Hematopoietic multipotent progenitor cell treated with erythropoietin and hydrocortisone succinate and interleukin-3 and kit ligand, for 17 days (in vitro differentiated cells): Measurements from ENCODE around the gene MINDY4.
"Not testable (repeated sequence)": the region's sequence is repeated elsewhere in the genome, so short reads cannot be mapped to it uniquely, and the experiment has no call there.

Experiments
- DNase-seq: peaks from one replicate; pipeline ENCODE4 v3.0.0-alpha.2; 2015; ENCODE audit warnings: low spot score

The MINDY4 gene

DNA sequence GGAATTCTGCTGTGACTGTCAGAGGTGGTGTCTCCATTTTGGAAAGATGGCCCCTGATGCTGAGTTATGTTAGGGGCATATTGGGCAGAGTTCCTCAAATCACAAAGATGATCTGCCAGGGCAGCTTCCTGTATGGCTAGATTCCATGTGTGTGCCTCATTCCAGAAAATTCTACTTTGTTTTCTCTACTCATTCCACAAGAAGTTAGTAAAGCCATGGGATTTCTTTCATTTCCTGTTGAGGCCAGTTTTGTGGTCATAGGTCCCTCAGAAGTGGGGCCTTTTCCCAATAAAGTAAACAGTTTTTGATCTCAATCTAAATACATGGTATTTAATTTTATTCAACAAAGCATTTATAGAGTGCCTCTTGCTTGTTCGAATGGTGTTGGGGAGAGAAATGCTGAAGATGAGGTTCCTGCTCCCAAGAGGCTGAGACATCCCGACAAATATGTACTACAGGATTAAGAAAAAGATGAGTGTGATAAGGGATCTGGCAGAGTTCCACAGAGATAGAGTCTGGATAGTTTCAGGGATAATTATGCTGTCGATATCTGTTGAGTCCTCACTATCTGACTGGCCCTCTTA lies 33.0 kb downstream of the MINDY4 start:
- DNase-seq, result no peak

DNA sequence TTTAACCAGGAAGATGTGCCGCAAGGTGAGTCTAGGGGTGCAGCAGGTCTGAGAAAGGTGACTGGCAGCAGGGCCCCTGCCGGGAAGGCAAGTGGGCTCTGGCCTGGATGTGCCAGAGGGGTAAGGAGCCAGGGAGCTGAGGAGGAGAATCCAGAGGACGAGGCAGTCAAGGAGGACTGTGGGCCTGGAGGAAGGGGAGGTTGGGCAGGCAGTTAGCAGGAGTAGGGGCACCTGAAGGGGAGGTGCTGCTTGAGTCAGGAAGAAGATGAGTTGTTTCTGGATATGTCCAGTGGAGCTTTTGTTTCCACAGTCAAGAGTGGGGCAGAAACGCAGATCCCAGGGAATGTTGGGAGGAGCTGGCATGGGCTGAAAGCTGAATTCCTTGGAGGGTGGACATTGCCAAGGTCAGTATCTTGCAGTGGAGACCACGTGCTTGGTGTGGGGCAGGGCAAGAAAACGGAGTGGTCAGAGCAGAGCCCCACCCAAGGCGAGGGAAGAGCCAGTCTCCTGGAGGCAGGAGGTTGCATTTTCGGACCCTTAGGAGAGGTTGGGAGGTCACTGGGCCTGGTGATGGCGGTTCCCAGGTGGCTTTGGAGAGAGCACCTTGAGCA lies 34.0 kb downstream of the MINDY4 start:
- no peak for DNase-seq

DNA sequence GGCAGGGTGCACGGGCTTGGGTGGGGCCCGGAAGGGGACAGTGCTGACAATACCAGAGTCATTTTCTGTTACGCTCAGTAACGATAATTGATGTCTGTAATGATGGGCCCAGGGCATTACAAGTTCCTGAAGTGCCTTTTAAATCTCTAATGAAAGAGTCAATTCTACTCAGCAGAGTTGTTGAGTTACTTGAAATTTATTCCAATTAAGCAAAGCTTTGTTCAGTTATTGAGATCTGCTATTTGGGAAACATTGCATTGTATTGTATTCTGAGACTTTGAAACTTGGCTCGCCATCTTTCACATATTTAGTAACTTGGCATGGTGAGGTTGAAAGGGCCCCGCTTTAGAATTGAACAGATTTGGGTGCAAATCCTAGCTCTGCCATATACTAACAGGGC lies 34.7 kb downstream of the MINDY4 start:
- DNase-seq, result no peak

DNA sequence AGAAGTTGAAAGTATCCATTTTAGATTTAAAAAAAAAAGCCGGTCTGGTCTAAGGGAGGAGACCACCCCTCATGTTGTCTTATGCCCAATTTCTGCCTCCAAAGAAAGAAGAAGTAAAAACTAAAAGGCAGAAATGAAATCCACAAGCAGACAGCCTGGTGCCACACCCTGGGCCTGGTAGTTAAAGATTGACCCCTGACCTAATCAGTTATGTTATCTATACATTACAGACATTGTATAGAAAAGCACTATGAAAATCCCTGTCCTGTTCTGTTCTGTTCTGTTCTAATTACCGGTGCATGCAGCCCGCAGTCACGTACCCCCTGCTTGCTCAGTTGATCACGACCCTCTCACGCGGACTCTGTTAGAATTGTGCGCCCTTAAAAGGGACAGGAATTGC lies 36.3 kb downstream of the MINDY4 start:
- not testable (repeated sequence) for DNase-seq

DNA sequence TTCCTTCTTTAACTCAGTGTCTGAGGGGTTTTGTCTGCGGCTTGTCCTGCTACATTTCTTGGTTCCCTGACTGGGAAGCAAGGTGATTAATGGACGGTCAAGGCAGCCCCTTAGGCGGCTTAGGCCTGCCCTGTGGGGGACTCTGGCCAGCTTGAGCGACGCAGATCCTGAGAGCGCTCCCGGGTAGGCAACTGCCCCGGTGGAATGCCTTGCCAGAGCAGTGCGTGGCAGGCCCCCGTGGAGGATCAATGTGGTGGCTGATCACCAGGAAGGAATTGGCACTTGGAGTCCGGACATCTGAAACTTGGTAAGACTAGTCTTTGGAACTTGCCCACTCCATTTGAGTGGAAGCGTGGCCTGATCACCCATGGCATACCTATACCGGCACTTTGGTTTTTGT lies 36.7 kb downstream of the MINDY4 start:
- DNase-seq, result not testable (repeated sequence)

DNA sequence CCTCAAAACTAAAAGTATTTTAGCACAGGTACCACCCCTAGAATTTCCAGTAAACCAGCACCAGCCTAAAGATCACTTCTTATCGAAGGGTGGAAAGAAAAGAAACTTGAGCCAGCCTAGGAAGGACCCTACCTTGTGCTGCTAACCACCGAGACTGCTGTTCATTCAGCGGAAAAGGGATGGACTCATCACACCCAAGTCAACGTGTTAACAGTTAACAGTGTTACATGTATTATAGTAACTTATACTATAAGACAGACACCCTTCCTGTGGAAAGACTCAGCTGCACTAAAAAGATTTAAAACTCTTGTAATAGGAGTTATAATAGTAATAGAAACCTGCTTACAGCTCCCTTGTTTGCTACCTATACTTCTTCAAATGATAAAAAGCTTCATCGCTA lies 39.8 kb downstream of the MINDY4 start:
- no peak for DNase-seq

DNA sequence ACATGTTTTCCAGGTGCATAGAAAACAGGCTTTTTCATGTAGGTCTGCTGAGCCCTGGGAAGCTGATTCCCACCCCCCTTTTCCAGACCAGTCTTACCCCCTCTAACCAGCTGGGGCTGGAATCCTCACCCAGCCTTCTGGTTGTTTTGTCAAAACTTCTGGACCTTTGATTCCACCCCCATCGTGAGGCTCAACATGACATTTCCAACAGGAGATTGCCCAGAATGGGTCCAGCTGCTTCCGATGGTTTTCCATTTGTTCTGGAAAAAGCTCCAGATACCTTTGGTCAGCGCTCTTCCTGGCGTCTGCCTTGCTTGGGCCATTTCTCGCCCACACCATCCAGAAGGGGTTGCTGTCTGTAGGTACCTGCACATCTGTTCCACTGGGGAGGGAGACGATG lies 41.5 kb downstream of the MINDY4 start:
- DNase-seq, result no peak

DNA sequence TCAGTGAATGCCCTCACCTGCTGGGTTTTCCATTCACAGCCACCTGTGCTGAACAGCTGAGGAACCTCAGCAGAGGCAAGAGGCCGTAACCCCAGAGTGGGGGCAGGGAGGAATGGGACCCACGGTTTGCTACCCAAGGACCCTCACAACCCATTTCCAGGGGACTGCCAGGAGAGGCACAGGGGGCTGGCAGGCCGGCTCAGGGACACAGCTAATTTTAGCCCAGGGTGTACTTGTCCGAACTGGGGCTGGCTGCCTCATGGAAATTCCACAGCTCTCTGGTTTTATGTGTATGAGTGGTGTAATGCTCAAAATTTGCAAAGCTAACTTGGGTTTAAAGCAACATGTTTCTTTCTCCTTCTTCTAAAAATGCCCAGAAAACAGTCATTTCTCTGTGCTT lies 42.2 kb downstream of the MINDY4 start:
- no peak for DNase-seq

DNA sequence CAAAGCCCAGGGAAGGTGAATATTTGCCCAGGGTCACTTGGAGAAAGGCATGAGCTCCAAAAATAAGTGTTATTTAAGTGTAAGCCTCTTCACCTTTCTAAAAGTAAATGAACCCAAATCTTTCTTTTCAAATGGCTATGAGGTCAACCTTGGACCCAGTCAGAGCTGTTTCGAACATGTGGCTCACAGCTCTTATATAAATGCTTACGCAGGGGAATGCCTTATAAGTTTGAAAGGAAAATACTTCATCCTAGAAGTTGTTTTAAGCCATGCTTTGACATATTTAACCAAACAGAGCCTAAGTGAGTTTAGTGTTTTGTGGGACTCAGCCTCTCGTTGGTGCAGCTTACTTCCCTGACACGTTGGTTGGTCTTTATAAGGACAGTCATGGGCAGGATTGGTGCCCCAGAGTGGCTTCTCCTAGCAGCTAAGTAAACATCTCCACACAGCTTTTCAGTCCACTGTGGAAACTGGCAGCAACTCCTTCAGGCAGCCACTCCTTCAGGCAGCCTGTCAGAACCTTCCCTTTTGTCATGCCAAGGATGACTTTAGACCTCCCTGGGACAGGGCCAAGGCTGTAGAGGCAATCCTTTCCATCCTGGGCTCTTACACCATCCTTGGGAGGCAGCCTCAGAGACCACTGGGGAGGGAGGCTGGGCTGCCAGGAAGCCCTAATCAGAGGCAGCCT lies 43.6 kb downstream of the MINDY4 start:
- DNase-seq, result no peak

DNA sequence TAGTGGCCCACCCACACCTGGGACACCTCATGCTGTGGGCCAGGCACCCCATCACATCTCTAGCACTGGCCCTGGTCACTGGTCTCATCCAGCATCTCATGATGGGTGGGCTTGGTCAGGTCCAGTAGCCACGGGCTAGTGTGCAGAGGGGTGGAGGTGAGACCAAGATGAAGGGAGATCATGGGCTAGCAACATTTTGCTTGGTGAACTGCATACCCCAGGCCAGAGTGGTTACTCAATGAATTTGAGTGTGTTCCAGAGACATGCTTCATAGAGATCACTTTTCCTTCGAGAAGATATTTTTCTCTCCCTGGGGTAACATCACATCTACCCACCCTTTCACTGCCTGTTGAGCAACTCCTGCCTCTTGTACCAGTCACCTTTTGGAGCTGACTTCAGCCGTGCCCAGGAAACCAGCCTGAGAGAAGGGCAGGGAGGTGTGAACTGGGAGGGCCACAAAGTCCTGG lies 44.2 kb downstream of the MINDY4 start:
- no peak for DNase-seq

DNA sequence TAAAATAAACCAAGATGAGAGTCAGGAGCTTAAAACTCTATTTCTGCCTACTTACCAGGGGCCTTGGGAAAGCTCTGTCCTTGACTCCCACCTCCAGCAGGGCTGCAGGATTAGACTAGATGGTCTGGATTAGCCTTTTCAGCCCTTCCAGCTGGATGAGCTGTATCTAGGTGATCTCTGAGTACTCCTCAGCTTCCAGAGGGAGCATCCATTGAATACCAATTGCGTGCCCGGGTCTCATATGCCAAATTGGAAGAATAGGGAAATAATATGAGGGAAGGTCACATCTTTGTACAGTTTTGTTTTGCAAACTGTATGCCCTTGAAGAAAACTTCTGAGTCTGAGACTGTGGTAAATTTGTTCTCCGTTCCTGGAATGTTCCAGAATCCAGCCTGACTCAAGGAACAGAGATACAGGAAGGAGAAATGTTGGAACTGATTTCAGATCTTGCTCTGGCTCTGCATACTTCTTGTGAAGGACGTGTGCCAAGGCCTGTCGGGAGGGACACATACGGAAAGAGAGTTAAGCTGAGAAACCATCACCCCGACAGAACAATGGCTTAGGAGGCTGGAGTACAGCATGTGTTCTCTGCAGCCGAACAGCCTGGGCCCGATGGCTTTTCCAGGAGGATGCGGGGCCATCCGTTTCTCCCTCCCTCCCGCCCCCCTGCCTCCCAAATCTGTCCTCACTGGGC lies 44.9 kb downstream of the MINDY4 start:
- no peak for DNase-seq

DNA sequence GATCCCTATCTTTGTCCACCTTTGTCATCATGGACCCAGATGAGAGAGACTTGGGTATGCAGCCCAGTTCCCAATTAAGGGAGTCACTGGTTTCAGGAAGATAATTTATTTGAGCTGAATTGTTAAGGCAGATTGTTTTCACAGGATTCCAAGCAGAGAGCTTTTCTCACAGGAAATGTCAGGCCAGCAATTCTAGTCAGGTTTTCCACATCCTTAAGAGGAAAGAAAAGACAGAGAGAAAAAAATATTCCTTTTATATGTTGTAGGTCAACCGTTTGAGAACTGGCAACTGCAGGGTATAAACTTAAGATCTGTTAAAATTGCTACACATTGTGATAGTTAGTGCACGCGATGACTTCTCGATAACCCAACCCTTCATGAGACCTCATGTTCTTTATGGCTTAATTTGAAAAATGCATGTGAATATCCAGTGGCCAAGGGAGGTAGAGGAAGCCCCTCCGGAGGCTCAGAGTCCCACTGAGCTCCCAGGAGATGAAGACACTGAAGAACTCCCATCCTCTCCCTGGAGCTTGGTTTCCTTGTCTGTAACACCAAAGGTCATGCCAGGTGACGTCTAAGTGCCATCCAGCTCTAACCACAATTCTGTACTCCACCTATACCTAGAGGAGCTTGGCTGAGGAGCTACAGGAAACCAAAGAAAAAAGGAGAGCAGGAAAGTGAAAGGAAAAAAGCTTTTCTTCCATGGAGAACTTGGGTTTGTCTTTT lies 45.6 kb downstream of the MINDY4 start:
- no peak for DNase-seq

DNA sequence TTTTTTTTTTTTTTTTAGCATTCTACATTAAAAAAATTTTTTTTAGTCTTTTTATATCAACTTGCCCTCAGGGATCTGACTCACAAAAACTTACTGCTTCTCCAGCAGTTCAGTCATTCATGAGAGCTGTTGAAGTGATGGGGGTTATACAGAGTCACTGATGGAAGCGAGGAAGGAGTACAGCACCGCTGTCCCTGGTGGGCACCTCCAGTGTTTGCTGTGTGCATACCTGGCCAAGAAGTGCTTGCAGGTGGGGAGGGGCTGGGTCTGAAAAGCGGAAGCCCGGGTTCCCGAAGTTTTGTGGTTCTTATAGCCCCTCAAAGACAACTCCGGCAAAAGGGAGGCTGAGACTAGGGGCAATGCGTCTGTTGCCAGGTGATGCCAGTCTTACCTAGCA lies 46.2 kb downstream of the MINDY4 start:
- no peak for DNase-seq

DNA sequence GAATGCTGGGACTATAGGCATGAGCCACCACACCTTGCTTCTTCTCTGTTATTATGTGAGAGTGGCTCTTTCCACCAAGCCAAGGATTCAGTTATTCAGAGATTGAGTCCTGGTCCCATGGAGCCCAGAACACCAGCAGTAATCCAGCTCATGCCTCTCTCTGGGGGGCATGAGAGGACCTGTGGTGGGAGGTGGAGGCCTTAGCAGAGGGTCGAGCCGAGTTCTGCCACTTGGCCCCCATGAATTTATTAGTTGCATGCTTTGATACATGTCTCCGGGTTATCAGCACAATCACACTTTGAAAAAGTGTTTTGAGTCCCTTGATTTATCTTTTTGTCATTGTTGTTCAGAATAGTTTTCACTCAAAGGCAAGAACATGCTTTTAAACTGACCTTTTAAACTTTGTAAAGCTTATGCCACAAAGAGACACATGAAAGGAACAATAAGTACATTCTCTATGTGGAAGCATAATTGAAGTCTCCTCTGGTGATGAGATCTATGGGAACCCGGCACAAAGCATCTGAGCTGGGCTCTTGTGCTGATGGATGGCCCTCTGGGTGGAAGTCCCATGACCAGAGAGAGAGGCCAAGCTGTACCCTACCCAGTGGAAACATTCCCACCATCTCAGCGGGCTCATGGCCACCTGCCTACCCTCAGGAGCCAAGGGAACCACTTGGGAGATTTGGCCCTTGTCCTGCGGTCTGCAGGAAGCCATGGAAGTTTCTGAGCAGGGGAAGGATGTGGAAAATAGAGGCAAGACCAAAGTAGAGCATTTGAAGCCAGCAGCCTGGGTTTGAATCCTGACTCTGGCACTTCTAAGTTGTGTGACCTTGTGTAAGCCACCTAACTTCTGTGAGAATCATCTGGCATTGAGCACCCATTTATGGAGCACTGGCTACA lies 53.9 kb downstream of the MINDY4 start:
- DNase-seq, result no peak

DNA sequence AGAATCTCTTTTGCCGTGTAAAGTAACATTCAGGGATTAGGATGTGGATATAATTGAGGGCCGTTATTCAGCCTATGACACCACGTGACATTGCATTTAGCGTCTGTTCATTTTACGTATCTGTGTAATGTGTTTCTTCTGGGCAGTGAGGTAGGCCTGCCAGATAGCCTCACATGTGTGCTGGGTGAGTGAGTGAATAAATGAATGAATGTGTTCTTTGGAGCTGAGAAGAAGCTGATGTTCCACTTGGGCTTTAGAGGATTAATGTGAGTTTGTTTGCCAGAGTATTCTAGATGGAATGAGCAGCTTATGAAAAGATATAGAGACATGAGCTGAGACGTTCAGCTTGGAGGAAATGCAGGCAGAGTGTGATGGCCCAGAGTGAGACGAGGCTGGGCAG lies 55.0 kb downstream of the MINDY4 start:
- DNase-seq, result no peak

DNA sequence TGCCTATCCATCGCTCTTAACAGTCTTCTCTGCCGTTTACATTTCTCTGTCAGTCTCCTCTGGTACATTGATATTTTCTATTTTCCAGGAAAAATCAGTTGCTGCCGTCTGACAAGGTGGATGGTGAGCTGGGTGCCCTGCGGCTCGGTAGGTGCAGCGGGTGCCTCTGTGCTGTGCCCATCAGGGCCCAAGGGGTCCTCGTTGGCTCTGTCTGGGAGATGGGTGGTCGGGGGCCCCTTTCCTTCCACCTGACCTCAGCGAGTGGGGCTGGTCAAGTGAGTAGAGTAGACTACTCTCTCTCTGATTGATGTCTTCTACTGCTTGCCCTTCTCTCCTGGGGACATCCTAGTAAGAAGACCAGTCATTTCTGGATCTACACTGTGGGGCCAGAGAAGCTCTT lies 57.4 kb downstream of the MINDY4 start:
- DNase-seq, result no peak

DNA sequence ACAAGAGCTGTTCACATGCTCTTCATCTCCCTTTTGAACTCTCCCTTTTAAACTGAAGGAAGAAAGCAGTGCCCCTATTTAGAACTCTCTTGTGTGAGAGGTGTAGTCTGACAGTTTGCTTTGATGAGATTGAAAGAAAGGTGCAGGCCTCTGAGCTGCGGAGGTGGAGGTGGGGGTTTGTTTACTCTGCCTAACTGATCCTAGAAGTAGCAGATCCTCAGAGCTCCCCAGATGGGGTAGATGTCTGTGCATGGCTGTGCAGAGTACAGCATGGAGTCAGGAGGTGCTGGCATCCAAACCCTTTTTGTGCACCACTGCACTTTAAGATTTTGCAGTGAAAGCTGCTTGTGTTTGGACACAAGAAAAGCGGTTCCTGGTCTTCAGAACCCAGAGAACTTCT lies 58.3 kb downstream of the MINDY4 start:
- DNase-seq, result no peak

DNA sequence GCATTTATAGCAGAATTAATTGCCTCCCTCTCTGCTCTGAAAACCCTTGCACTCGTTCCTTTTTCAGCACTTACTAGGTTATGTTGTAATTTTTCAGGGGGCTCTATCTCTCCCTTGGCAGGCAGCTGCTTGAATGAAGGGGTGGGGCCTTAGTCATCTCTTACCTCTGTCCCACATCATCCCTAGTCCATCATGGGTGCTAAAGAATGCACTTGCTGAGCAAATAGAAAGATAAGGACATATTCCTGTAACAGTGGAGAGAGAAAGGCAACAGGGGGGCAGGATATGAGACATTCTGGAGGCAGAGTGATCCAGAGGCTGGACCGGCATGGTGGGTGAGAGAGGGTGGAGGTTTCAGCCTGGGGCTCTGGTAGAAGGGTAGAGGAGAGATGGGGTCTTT lies 60.0 kb downstream of the MINDY4 start:
- DNase-seq, result no peak

DNA sequence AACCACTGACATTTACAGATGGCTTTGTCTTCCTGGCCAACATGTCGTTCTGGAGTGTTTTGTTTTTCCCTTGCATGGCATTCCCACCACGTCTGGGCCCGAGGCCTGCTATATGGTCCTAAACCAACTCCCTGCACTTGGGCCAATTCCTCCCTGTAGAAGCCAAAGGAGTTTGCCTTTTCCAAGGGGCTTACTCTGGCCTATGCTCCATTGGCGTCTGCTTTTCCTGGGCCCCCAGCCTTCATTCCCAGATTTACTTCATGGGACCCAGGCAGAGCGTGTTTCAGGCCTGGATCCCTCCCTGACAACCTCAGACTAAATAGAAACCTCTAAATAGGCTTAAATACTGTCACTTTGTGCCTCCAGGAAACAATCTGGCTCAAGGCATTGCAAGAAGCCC lies 60.7 kb downstream of the MINDY4 start:
- no peak for DNase-seq

DNA sequence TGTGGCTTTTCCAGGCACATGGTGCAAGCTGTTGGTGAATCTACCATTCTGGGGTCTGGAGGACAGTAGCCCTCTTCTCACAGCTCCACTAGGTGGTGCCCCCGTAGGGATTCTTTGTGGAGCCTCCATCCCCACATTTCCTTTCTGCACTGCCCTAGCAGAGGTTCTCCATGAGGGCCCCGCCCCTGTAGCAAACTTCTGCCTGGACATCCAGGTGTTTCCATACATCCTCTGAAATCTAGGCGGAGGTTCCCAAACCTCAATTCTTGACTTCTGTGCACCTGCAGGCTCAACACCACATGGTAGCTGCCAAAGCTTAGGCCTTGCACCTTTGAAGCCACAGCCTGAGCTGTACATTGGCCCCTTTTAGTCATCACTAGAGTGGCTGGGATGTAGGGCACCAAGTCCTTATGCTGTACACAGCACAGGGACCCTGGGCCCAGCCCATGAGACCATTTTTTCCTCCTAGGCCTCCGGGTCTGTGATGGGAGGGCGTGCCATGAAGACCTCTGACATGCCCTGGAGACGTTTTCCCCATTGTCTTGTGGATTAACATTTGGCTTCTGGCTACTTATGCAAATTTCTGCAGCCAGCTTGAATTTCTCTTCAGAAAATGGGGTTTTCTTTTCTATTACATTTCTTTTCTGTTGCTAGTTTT lies 62.9 kb downstream of the MINDY4 start:
- not testable (repeated sequence) for DNase-seq

DNA sequence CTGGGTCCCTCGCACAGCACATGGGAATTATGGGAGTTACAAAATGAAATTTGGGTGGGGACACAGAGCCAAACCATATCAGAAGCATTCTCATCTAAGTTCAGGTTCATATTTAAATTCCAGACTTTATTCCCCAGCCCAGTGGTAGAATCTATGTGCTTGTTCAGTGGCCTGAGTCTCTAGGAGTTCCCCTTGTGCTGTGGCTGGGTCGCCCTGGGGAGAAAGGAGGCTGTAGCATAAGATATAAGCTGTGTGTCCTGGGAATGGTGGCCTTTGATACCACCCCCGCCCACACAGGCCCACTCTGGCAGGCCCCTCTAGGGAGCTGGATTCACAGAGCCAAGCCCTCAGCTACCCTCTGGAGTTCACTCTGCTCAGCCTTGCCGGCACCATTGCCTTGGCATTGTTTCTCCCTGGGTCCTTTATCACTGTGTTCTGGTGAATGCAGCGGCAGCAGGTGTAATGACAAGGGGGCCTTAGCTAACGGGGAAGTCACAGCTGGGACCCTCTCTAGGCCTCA lies 64.2 kb downstream of the MINDY4 start:
- no peak for DNase-seq
